ENCODE results near the gene NR1I3. TPM values are rescaled to one million over a fixed set of nuclear protein-coding genes. Genes with fewer than 3 reads are reported as not detected.

NR1I3 gene
- total and polyA plus RNA-seq, 2 experiments from 2014 or later: 0.50 TPM; not detected in 1

DNA sequence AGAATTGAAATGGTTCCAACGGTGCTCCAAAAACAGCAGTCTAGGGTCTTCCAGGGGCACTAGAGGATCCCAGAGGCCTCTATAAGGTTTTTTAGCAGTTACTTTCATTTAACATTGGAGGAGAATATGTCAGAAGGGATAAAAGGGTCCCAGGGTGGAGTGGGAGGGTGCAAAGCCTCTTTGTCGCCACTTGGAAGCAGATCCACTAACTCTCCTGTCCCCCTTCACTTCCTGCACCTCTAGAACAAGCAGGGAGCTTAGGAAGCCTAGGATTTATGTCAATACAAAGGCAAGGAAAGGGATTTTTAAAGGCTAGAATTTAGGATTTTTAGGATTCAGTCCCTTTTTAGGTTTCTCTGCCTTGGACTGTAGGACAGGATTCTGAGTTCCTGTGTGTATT lies 28.8 kb upstream of the NR1I3 start (continued):
- TF ChIP-seq, protein P1, sequence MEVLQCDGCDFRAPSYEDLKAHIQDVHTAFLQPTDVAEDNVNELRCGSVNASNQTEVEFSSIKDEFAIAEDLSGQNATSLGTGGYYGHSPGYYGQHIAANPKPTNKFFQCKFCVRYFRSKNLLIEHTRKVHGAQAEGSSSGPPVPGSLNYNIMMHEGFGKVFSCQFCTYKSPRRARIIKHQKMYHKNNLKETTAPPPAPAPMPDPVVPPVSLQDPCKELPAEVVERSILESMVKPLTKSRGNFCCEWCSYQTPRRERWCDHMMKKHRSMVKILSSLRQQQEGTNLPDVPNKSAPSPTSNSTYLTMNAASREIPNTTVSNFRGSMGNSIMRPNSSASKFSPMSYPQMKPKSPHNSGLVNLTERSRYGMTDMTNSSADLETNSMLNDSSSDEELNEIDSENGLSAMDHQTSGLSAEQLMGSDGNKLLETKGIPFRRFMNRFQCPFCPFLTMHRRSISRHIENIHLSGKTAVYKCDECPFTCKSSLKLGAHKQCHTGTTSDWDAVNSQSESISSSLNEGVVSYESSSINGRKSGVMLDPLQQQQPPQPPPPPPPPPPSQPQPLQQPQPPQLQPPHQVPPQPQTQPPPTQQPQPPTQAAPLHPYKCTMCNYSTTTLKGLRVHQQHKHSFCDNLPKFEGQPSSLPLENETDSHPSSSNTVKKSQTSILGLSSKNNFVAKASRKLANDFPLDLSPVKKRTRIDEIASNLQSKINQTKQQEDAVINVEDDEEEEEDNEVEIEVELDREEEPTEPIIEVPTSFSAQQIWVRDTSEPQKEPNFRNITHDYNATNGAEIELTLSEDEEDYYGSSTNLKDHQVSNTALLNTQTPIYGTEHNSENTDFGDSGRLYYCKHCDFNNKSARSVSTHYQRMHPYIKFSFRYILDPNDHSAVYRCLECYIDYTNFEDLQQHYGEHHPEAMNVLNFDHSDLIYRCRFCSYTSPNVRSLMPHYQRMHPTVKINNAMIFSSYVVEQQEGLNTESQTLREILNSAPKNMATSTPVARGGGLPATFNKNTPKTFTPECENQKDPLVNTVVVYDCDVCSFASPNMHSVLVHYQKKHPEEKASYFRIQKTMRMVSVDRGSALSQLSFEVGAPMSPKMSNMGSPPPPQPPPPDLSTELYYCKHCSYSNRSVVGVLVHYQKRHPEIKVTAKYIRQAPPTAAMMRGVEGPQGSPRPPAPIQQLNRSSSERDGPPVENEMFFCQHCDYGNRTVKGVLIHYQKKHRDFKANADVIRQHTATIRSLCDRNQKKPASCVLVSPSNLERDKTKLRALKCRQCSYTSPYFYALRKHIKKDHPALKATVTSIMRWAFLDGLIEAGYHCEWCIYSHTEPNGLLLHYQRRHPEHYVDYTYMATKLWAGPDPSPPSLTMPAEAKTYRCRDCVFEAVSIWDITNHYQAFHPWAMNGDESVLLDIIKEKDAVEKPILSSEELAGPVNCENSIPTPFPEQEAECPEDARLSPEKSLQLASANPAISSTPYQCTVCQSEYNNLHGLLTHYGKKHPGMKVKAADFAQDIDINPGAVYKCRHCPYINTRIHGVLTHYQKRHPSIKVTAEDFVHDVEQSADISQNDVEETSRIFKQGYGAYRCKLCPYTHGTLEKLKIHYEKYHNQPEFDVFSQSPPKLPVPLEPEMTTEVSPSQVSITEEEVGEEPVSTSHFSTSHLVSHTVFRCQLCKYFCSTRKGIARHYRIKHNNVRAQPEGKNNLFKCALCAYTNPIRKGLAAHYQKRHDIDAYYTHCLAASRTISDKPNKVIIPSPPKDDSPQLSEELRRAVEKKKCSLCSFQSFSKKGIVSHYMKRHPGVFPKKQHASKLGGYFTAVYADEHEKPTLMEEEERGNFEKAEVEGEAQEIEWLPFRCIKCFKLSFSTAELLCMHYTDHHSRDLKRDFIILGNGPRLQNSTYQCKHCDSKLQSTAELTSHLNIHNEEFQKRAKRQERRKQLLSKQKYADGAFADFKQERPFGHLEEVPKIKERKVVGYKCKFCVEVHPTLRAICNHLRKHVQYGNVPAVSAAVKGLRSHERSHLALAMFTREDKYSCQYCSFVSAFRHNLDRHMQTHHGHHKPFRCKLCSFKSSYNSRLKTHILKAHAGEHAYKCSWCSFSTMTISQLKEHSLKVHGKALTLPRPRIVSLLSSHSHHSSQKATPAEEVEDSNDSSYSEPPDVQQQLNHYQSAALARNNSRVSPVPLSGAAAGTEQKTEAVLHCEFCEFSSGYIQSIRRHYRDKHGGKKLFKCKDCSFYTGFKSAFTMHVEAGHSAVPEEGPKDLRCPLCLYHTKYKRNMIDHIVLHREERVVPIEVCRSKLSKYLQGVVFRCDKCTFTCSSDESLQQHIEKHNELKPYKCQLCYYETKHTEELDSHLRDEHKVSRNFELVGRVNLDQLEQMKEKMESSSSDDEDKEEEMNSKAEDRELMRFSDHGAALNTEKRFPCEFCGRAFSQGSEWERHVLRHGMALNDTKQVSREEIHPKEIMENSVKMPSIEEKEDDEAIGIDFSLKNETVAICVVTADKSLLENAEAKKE (CRISPR knock-in tag; IDR thresholded peaks at IDR 0.05): no peak

DNA sequence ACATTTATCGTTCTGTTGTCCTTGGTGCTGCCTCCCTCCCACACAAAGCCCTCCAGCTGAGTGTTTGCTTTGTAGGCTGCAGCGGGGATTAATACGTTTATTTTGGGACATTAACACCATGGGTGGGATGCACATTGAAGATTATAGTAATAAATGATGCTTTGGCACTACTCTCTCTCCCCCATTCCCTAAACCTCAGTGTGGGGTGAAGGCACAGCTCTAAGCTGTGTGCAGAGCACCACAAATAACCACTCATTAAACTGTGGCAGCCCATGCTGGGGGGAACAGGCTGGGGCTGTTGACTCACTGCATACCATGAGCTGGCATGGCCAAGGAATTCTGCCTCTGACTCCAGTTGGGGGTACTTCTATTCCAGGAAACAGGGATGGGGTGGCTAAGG lies 28.2 kb upstream of the NR1I3 start:
- Mint-ChIP-seq H3K27me3 (ENCODE audit: insufficient read depth, low read depth, poor library complexity) (peaks cover 6% of the 10 kb centered on the region), H3K36me3 (ENCODE audit: low read depth) (no peaks in the 10 kb centered on the region), H3K4me1 (peaks cover 17% of the 10 kb centered on the region), H3K27ac (no peak overlapping the region), H3K9me3 (no peaks in the 10 kb centered on the region), H3K4me3 (no peak overlapping the region)
- no peak overlapping the region for H2AFZ ChIP-seq
- H3K36me3 ChIP-seq (ENCODE audit: insufficient read depth): no peaks in the 10 kb centered on the region
- H3K4me2 ChIP-seq: peak overlapping the region; percentile 35; the same call in 1 of the 2 replicates
- H3K27me3 ChIP-seq (ENCODE audit: insufficient read depth): peaks cover 3% of the 10 kb centered on the region
- no peaks in the 10 kb centered on the region for H3K9me2 ChIP-seq (ENCODE audit: insufficient read depth)
- no peak overlapping the region for H3K27ac ChIP-seq (ENCODE audit: low read depth)
- H3K4me1 ChIP-seq (ENCODE audit: insufficient read depth): peaks cover 16% of the 10 kb centered on the region
- ATAC-seq (peak; percentile 72), DNase-seq (ENCODE audit: low spot score) (peak; percentile 30)
- no peaks in the 10 kb centered on the region for H3F3A ChIP-seq (replicated peaks; ENCODE audit: low read depth)
- no peaks in the 10 kb centered on the region for H3K79me2 ChIP-seq (replicated peaks; ENCODE audit: insufficient read depth)
- no peaks in the 10 kb centered on the region for H4K20me1 ChIP-seq (replicated peaks; ENCODE audit: insufficient read depth)
- H3K4me3 ChIP-seq: no peak overlapping the region
- no peak for TF ChIP-seq EZH2phosphoT487 (IDR thresholded peaks at IDR 0.05; ENCODE audit: unreplicated experiment)
- TF ChIP-seq, protein P1 (CRISPR knock-in tag; IDR thresholded peaks at IDR 0.05): no peak
- TF ChIP-seq, protein P2, sequence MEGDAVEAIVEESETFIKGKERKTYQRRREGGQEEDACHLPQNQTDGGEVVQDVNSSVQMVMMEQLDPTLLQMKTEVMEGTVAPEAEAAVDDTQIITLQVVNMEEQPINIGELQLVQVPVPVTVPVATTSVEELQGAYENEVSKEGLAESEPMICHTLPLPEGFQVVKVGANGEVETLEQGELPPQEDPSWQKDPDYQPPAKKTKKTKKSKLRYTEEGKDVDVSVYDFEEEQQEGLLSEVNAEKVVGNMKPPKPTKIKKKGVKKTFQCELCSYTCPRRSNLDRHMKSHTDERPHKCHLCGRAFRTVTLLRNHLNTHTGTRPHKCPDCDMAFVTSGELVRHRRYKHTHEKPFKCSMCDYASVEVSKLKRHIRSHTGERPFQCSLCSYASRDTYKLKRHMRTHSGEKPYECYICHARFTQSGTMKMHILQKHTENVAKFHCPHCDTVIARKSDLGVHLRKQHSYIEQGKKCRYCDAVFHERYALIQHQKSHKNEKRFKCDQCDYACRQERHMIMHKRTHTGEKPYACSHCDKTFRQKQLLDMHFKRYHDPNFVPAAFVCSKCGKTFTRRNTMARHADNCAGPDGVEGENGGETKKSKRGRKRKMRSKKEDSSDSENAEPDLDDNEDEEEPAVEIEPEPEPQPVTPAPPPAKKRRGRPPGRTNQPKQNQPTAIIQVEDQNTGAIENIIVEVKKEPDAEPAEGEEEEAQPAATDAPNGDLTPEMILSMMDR (conservative IDR thresholded peaks at IDR 0.05; ENCODE audit: low read depth in 2 of 2): no peak
- no peak for TF ChIP-seq JUNB (IDR thresholded peaks at IDR 0.05; ENCODE audit: unreplicated experiment)
- TF ChIP-seq CREB1 (CRISPR knock-in tag; IDR thresholded peaks at IDR 0.05; ENCODE audit: low read depth): no peak

Measured in GM23338 (cell line).